Measurements from ENCODE around the gene EBPL.
A peak's percentile ranks its signal among the peaks of the same experiment; 100 is the strongest.

DNA sequence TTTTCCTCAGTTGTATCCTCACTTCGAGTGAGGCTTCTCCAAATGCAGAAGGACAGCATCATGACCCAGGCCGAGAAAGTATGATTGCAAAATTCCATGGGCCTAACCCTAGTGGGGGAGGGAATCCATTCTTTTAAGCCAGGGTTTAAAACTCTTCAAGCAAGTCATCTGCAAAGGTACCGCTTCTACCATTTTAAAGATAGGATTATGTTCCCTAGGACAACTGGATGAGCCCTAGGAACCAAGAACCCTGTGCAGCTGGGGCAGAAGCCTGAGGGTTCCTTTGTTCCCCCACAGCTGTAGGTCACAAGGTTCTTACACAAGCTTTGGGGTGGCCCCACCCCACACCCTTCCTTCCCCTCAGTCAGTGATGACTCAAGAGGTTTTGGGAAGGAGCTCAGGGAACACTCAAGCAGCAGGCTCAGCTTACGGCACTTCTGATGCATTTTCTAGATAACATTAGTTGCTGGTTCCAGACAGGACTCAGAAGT lies 49.4 kb downstream of the EBPL start:
- TF ChIP-seq, protein P1, sequence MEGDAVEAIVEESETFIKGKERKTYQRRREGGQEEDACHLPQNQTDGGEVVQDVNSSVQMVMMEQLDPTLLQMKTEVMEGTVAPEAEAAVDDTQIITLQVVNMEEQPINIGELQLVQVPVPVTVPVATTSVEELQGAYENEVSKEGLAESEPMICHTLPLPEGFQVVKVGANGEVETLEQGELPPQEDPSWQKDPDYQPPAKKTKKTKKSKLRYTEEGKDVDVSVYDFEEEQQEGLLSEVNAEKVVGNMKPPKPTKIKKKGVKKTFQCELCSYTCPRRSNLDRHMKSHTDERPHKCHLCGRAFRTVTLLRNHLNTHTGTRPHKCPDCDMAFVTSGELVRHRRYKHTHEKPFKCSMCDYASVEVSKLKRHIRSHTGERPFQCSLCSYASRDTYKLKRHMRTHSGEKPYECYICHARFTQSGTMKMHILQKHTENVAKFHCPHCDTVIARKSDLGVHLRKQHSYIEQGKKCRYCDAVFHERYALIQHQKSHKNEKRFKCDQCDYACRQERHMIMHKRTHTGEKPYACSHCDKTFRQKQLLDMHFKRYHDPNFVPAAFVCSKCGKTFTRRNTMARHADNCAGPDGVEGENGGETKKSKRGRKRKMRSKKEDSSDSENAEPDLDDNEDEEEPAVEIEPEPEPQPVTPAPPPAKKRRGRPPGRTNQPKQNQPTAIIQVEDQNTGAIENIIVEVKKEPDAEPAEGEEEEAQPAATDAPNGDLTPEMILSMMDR (IDR thresholded peaks at IDR 0.05) = no peak
- TF ChIP-seq POLR2AphosphoS5 (IDR thresholded peaks at IDR 0.05) (peak; percentile 91 to 93), POLR2A (IDR thresholded peaks at IDR 0.05) (peak in 1 of 4 donors; percentile 79)

Measured in upper lobe of left lung (tissue), 4 donors.